ENCODE data around the gene LRP10.

- TF ChIP-seq TAF1 (IDR thresholded peaks at IDR 0.05; ENCODE audit: low read depth) (no peak), NFIC (IDR thresholded peaks at IDR 0.05) (no peak), REST (IDR thresholded peaks at IDR 0.05; ENCODE audit: low read depth) (no peak), MAX (IDR thresholded peaks at IDR 0.05) (peak; percentile 56), EP300 (IDR thresholded peaks at IDR 0.05; ENCODE audit: borderline replicate concordance) (no peak), CREB1 (IDR thresholded peaks at IDR 0.05; ENCODE audit: low read depth) (no peak)
Measured at GRCh38 chr14:22852940-22853767, 18.4 kb upstream of the LRP10 start.
